Right lobe of liver (tissue), 6 donors: ENCODE results near the gene ACOD1. TPM values are rescaled to one million over a fixed set of nuclear protein-coding genes. Genes with fewer than 3 reads are reported as not detected.

Experiments used
- ATAC-seq, 4 donors: fragments of 200-7000 bp; cut with Tn5 transposase; one replicate each; pipeline ENCODE4 v1.9.1; 2020; ENCODE audit warnings: mild to moderate bottlenecking in 4 of 4, moderate library complexity in 4 of 4
- DNase-seq, 3 donors: peaks; one replicate each; pipeline ENCODE4 v3.0.0-alpha.2; 2020
- H3K27ac ChIP-seq, 3 donors: fragments of 200-600 bp; one replicate each; pipeline ENCODE4 v1.8.0; 2022
- H3K27me3 ChIP-seq, 2 donors: fragments of 200-600 bp; one replicate each; pipeline ENCODE4 v1.8.0; 2022
- H3K36me3 ChIP-seq, 4 donors: fragments of 200-600 bp; sonication (generic) in 1 of 4; one replicate each; pipeline versions ENCODE4 v1.5.1 to v1.8.0; 2017 to 2022; ENCODE audit warnings: control low read depth in 1 of 4
- H3K4me1 ChIP-seq, 4 donors: fragments of 200-600 bp; sonication (generic) in 1 of 4; one replicate each; pipeline versions ENCODE4 v1.5.1 to v1.8.0; 2017 to 2022; ENCODE audit warnings: control low read depth in 1 of 4
- H3K4me3 ChIP-seq, 3 donors: fragments of 200-600 bp; one replicate each; pipeline ENCODE4 v1.8.0; 2022
- H3K9me3 ChIP-seq, 4 donors: fragments of 200-600 bp; sonication (generic) in 1 of 4; one replicate each; pipeline versions ENCODE4 v1.5.1 to v1.8.0; 2017 to 2022; ENCODE audit warnings: control low read depth in 1 of 4
- POLR2A ChIP-seq: fragments of 450-650 bp; IDR thresholded peaks from one replicate; pipeline ENCODE4 v1.6.1; 2017; ENCODE audit warnings: antibody characterized with exemption, mild to moderate bottlenecking
- WGBS: methylation state at CpG from one replicate; pipeline ENCODE4 v1.1.6; 2018; ENCODE audit warnings: low coverage, low lambda C conversion rate; ENCODE audit not compliant: insufficient coverage; ENCODE audit errors: missing lambda C conversion rate; 5-methylcytosine and 5-hydroxymethylcytosine counted together
- intact Hi-C, 2 donors: fragments of 100-400 bp; cut with DNase I; formaldehyde crosslinking; loops; one replicate each; pipeline versions ENCODE4 v1.11.2 to v1.14.1; 2022
- total RNA-seq, 6 experiments: library from RNA; depleted of rRNA in 2 of 6; stranded (reverse); fragments of >200 nt in 2 of 6; fragmentation: NEBNext Ultra II Directional in 3 of 6; extraction: Animal tissue kit (Norgen Biotek cat#: 25700) in 3 of 6; gene quantifications; one replicate each; pipeline versions ENCODE4 v1.1.0 to v1.2.4, GENCODE V29; 2016 to 2023
- TF ChIP-seq, protein P1 (sequence below), 4 donors: fragments of 200-600 bp in 3 of 4; fragments of 450-650 bp in 1 of 4; IDR thresholded peaks; one replicate each; pipeline versions ENCODE4 v1.5.1 to v1.8.0; 2016 to 2022; ENCODE audit warnings: antibody characterized with exemption in 4 of 4, mild to moderate bottlenecking in 2 of 4
- donor health status: DM: no; HTN: yes; CAD: no.
- donor health status: DM: no; HTN: no; CAD: no.
- donor health status: DM: no; HTN: no; CAD: no.
- donor health status: DM: no; HTN: yes; CAD: no.
- donor health status: DM: no; HTN: yes; CAD: no.

Gene ACOD1
- total RNA-seq, 6 experiments from 2014 or later = not detected

DNA sequence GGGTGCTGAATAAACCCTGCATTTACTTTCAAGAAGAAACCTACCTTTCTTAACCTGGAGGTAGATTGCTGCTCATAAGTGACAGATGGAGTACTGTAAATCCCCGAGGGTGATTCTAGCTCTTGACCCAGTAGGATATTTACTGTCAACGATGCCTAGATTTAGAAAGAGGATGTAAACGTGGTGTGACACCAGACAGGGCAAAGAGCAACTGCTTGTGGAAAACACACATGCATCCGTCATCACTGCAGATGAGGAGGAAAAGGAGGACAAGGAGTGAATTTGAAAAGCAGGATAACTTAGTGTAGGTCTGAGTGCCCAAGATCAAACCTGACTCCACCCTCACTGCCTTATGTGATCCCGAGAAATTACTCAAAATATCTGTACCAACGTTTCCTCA, 33.8 kb downstream of the ACOD1 start:
- Histone ChIP-seq H3K36me3 (no peaks in the 10 kb centered on the region), H3K27me3 (no peaks in the 10 kb centered on the region), H3K4me1 (peaks cover 0 to 8% (median 0%) of the 10 kb centered on the region in 4 donors), H3K27ac (no peak overlapping the region), H3K4me3 (no peak overlapping the region), H3K9me3 (no peaks in the 10 kb centered on the region)
- DNase-seq (no peak), ATAC-seq (no peak)
- intact Hi-C loops = no loop called here
- no peak for TF ChIP-seq POLR2A
- TF ChIP-seq, protein P1, sequence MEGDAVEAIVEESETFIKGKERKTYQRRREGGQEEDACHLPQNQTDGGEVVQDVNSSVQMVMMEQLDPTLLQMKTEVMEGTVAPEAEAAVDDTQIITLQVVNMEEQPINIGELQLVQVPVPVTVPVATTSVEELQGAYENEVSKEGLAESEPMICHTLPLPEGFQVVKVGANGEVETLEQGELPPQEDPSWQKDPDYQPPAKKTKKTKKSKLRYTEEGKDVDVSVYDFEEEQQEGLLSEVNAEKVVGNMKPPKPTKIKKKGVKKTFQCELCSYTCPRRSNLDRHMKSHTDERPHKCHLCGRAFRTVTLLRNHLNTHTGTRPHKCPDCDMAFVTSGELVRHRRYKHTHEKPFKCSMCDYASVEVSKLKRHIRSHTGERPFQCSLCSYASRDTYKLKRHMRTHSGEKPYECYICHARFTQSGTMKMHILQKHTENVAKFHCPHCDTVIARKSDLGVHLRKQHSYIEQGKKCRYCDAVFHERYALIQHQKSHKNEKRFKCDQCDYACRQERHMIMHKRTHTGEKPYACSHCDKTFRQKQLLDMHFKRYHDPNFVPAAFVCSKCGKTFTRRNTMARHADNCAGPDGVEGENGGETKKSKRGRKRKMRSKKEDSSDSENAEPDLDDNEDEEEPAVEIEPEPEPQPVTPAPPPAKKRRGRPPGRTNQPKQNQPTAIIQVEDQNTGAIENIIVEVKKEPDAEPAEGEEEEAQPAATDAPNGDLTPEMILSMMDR (IDR thresholded peaks at IDR 0.05) = no peak
- 31% methylated on average over 6 of the region's 6 CpGs for WGBS

DNA sequence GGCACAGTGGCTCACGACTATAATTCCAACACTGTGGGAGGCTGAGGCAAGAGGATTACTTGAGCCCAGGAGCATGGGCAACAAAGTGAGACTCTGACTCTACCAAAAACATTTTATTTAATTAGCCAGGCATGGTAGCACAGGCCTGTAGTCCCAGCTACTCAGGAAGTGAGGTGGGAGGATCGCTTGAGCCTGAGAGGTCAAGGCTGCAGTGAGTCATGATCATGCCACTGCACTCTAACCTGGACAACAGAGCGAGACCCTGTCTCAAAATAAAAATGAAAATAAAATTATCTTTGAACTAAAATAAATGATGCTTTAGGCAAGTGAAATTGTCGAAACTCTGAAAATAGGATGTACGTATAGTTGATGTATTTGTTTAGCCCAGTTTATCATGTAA, 35.4 kb downstream of the ACOD1 start:
- Histone ChIP-seq H3K9me3 (no peaks in the 10 kb centered on the region), H3K27me3 (no peaks in the 10 kb centered on the region), H3K4me1 (peaks cover 0 to 8% (median 0%) of the 10 kb centered on the region in 4 donors), H3K36me3 (no peaks in the 10 kb centered on the region), H3K4me3 (no peak overlapping the region), H3K27ac (no peak overlapping the region)
- 79% methylated on average over 5 of the region's 5 CpGs for WGBS
- DNase-seq (no peak), ATAC-seq (no peak)
- TF ChIP-seq POLR2A = no peak
- TF ChIP-seq, protein P1 (IDR thresholded peaks at IDR 0.05) = no peak
- intact Hi-C loops = no loop called here

DNA sequence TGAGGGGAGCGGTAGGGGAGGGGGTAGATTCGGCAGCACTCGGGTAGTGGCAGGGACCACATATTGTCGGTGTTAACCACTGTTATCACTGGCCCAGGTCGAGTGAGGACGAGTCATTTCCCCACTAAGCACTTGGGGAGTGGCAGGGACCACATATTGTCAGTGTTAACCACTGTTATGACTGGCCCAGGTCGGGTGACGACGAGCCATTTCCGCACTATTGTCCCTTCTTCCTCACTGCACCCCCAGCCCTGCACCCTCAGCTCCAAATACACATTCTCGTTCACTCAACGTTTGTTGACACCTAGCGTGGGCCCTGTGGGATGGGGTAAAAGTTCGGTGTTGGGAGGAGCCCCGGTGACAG, 43.1 kb downstream of the ACOD1 start:
- H3K27ac ChIP-seq = peak overlapping the region; percentile 88 to 93 (median 92)
- peaks cover 0 to 11% (median 0%) of the 10 kb centered on the region in 4 donors for H3K4me1 ChIP-seq
- peak; percentile 9 to 33 (median 30) for ATAC-seq
- intact Hi-C loops = no loop called here
- no peaks in the 10 kb centered on the region for H3K27me3 ChIP-seq
- H3K9me3 ChIP-seq = no peaks in the 10 kb centered on the region
- H3K36me3 ChIP-seq = peaks cover 0 to 6% (median 0%) of the 10 kb centered on the region in 4 donors
- TF ChIP-seq POLR2A = no peak
- TF ChIP-seq, protein P1 (IDR thresholded peaks at IDR 0.05) = no peak
- no peak for DNase-seq
- 30% methylated on average over 8 of the region's 15 CpGs for WGBS
- peak overlapping the region; percentile 78 to 86 (median 81) for H3K4me3 ChIP-seq

DNA sequence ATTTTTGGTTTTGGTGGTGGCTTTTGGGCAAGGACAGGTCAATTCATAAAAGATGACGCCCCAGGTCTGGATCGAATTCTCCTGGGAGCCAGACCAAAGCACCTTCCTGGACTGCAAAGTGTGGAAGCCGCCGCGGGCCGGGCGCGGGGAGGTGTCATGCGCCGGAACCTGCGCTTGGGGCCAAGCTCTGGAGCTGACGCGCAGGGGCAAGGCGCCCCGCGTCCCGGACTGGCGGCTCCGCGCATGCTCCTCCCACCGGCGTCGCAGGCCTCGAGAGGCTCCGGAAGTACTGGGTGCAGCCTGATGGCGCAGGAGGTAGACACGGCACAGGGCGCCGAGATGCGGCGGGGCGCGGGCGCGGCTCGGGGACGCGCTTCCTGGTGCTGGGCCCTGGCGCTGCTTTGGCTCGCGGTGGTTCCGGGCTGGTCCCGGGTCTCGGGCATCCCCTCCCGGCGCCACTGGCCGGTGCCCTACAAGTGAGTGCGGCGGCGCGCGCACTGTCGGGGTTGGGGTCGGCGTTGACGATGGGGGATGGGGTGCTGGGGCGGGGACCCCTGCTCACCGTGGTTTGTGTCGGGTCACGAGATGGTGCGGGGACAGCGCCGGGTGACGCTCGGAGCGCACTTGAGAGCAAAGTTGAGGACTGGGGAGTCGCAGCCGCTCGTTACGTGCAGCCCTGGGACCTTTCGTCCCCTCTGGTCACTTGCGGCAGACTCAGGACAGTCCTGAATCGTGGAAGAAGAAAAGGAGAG, 43.7 kb downstream of the ACOD1 start, which contains the start of gene CLN5:
Gene CLN5 (plus strand): TSS at position 286 of the 752 bp plus-strand sequence. CDS start 18 bp downstream, at position 304.
- H3K36me3 ChIP-seq = peaks cover 0 to 6% (median 0%) of the 10 kb centered on the region in 4 donors
- H3K27ac ChIP-seq = peak within 1 kb of the TSS; percentile 88 to 93 (median 92)
- H3K9me3 ChIP-seq = no peaks in the 10 kb centered on the region
- peak; percentile 95 to 97 (median 97) for DNase-seq
- intact Hi-C loops = no loop called here
- peak within 1 kb of the TSS; percentile 78 to 86 (median 81) for H3K4me3 ChIP-seq
- peak; percentile 97 for TF ChIP-seq POLR2A
- TF ChIP-seq, protein P1 (IDR thresholded peaks at IDR 0.05) = peak in 2 of 4 donors; percentile 4 to 20
- H3K27me3 ChIP-seq = no peaks in the 10 kb centered on the region
- ATAC-seq = peak; percentile 96 to 99 (median 98)
- WGBS = 0% methylated on average over 13 of the region's 73 CpGs
- peaks cover 0 to 11% (median 0%) of the 10 kb centered on the region in 4 donors for H3K4me1 ChIP-seq
